Smooth muscle cell (in vitro differentiated cells): ENCODE data around the gene OXCT1. TPM values are rescaled to one million over a fixed set of nuclear protein-coding genes. Genes with fewer than 3 reads are reported as not detected.

Experiments
- DNase-seq: peaks from one replicate; lab custom pipeline; 2025; ENCODE audit not compliant: unreplicated experiment; lab: John Stamatoyannopoulos, UW
- H2AFZ ChIP-seq: fragments of 200-600 bp; sonication (generic); 2 replicates; pipeline ENCODE4 v1.6.0; 2016; ENCODE audit warnings: antibody characterized with exemption, low read depth, mild to moderate bottlenecking
- H3F3A ChIP-seq: fragments of 200-600 bp; sonication (generic); 2 replicates; pipeline ENCODE4 v1.6.0; 2017; ENCODE audit warnings: antibody characterized with exemption, low read depth
- H3K27ac ChIP-seq: fragments of 200-600 bp; sonication (generic); 2 replicates; pipeline ENCODE4 v1.5.1; 2016; ENCODE audit warnings: low read depth, mild to moderate bottlenecking
- H3K27me3 ChIP-seq: fragments of 200-600 bp; sonication (generic); 2 replicates; pipeline ENCODE4 v1.6.1; 2016; ENCODE audit warnings: low read depth, mild to moderate bottlenecking
- H3K36me3 ChIP-seq: fragments of 200-600 bp; sonication (generic); 2 replicates; pipeline ENCODE4 v1.5.1; 2016; ENCODE audit warnings: low read depth
- H3K4me1 ChIP-seq: fragments of 200-600 bp; sonication (generic); 2 replicates; pipeline ENCODE4 v1.5.1; 2016; ENCODE audit warnings: low read depth
- H3K4me2 ChIP-seq: fragments of 200-600 bp; sonication (generic); 2 replicates; pipeline ENCODE4 v1.6.0; 2016; ENCODE audit warnings: mild to moderate bottlenecking
- H3K4me3 ChIP-seq: fragments of 200-600 bp; sonication (generic); 2 replicates; pipeline ENCODE4 v1.5.1; 2016; ENCODE audit warnings: mild to moderate bottlenecking
- H3K79me2 ChIP-seq: fragments of 200-600 bp; sonication (generic); 2 replicates; pipeline ENCODE4 v1.6.0; 2016; ENCODE audit warnings: low read depth, mild to moderate bottlenecking
- H3K9ac ChIP-seq: fragments of 200-600 bp; sonication (generic); 2 replicates; pipeline ENCODE4 v1.6.0; 2016; ENCODE audit warnings: low read depth
- H3K9me3 ChIP-seq: fragments of 200-600 bp; sonication (generic); replicated peaks from 2 replicates; pipeline ENCODE4 v1.5.1; 2016; ENCODE audit warnings: low read depth
- H4K20me1 ChIP-seq: fragments of 200-600 bp; sonication (generic); 2 replicates; pipeline ENCODE4 v1.6.0; 2016; ENCODE audit warnings: low read depth
- CTCF ChIP-seq: fragments of 200-600 bp; sonication (generic); IDR thresholded peaks from 2 replicates; pipeline ENCODE4 v1.5.1; 2017; ENCODE audit warnings: borderline replicate concordance, mild to moderate bottlenecking, antibody characterized with exemption; ENCODE audit not compliant: insufficient read depth, poor library complexity, severe bottlenecking
- WGBS: methylation state at CpG from one replicate; pipeline ENCODE4 v1.1.7; 2016; ENCODE audit warnings: low lambda C conversion rate; 5-methylcytosine and 5-hydroxymethylcytosine counted together
- polyA plus RNA-seq: library from polyadenylated mRNA; unstranded; fragments of >200 nt; fragmentation: Nextera tagmentation; extraction: Ambion mirVana; gene quantifications from 2 replicates; pipeline ENCODE4 v1.2.1, GENCODE V29; 2016
- total RNA-seq: library from RNA; depleted of rRNA; stranded (reverse); fragments of >200 nt; gene quantifications from 2 replicates; pipeline ENCODE4 v1.2.3, GENCODE V29; 2014

Gene OXCT1
- total and polyA plus RNA-seq, 2 experiments from 2014 or later: 10.0 to 16.7 TPM

GRCh38 chr5:41857989-41858388 is 12.2 kb downstream of the OXCT1 start:
- no peaks in the 10 kb centered on the region for H3K9me3 ChIP-seq
- no peaks in the 10 kb centered on the region for H3K36me3 ChIP-seq
- H3K4me3 ChIP-seq: no peak overlapping the region
- no peaks in the 10 kb centered on the region for H3F3A ChIP-seq
- no peak for DNase-seq
- H3K79me2 ChIP-seq: no peaks in the 10 kb centered on the region
- no peak overlapping the region for H2AFZ ChIP-seq
- H3K4me2 ChIP-seq: no peak overlapping the region
- no peaks in the 10 kb centered on the region for H3K4me1 ChIP-seq
- no peak overlapping the region for H3K9ac ChIP-seq
- no peaks in the 10 kb centered on the region for H4K20me1 ChIP-seq
- 64% methylated on average over 1 of the region's 1 CpG for WGBS
- H3K27me3 ChIP-seq: no peaks in the 10 kb centered on the region
- no peak overlapping the region for H3K27ac ChIP-seq
- TF ChIP-seq CTCF: no peak

GRCh38 chr5:41856644-41857491 is 13.4 kb downstream of the OXCT1 start:
- Histone ChIP-seq H3K36me3 (no peaks in the 10 kb centered on the region), H3K27ac (no peak overlapping the region), H3K4me2 (no peak overlapping the region), H3F3A (no peaks in the 10 kb centered on the region), H3K27me3 (no peaks in the 10 kb centered on the region), H3K4me1 (no peaks in the 10 kb centered on the region), H3K79me2 (no peaks in the 10 kb centered on the region), H4K20me1 (no peaks in the 10 kb centered on the region), H3K4me3 (no peak overlapping the region), H3K9me3 (no peaks in the 10 kb centered on the region), H2AFZ (no peak overlapping the region), H3K9ac (no peak overlapping the region)
- no peak for DNase-seq
- WGBS: 57% methylated on average over 5 of the region's 5 CpGs
- peak; percentile 74 for TF ChIP-seq CTCF

GRCh38 chr5:41852293-41852692 is 17.9 kb downstream of the OXCT1 start:
- no peaks in the 10 kb centered on the region for H3K79me2 ChIP-seq
- H3K9ac ChIP-seq: no peak overlapping the region
- H3K4me1 ChIP-seq: no peaks in the 10 kb centered on the region
- H3K4me2 ChIP-seq: no peak overlapping the region
- H3K27me3 ChIP-seq: no peaks in the 10 kb centered on the region
- H3K27ac ChIP-seq: no peak overlapping the region
- H3F3A ChIP-seq: no peaks in the 10 kb centered on the region
- no peak overlapping the region for H2AFZ ChIP-seq
- H4K20me1 ChIP-seq: no peaks in the 10 kb centered on the region
- no peak for DNase-seq
- WGBS: 69% methylated on average over 2 of the region's 2 CpGs
- H3K9me3 ChIP-seq: no peaks in the 10 kb centered on the region
- H3K36me3 ChIP-seq: peaks cover 12% of the 10 kb centered on the region
- no peak for TF ChIP-seq CTCF
- H3K4me3 ChIP-seq: no peak overlapping the region

- Histone ChIP-seq H2AFZ (no peak overlapping the region), H3K27ac (no peak overlapping the region), H3F3A (no peaks in the 10 kb centered on the region), H3K4me3 (no peak overlapping the region), H3K4me1 (no peaks in the 10 kb centered on the region), H3K9me3 (no peaks in the 10 kb centered on the region), H3K27me3 (no peaks in the 10 kb centered on the region), H4K20me1 (no peaks in the 10 kb centered on the region), H3K9ac (no peak overlapping the region), H3K36me3 (peaks cover 12% of the 10 kb centered on the region), H3K4me2 (no peak overlapping the region), H3K79me2 (no peaks in the 10 kb centered on the region)
- no peak for TF ChIP-seq CTCF
- 54% methylated on average over 1 of the region's 1 CpG for WGBS
- no peak for DNase-seq
These were observed 19.1 kb downstream of the OXCT1 start for GRCh38 chr5:41851116-41851515.
